Sigmoid colon (tissue), 7 donors: ENCODE measurements around the gene FCHSD2. TPM values are rescaled to one million over a fixed set of nuclear protein-coding genes. Genes with fewer than 3 reads are reported as not detected.
"Not testable (repeated sequence)": the region's sequence is repeated elsewhere in the genome, so short reads cannot be mapped to it uniquely, and the experiment has no call there.

Experiments used
- DNase-seq: peaks from one replicate; pipeline ENCODE4 v3.0.0-alpha.2; 2019
- H3K27ac ChIP-seq, 4 donors: fragments of 200-600 bp; sonication (generic); one replicate each; pipeline ENCODE4 v1.5.1; 2016 to 2019; ENCODE audit warnings: mild to moderate bottlenecking in 1 of 4
- H3K27me3 ChIP-seq, 3 donors: fragments of 200-600 bp; sonication (generic); one replicate each; pipeline ENCODE4 v1.5.1; 2019; ENCODE audit warnings: mild to moderate bottlenecking in 1 of 3
- H3K36me3 ChIP-seq, 4 donors: fragments of 200-600 bp; sonication (generic); one replicate each; pipeline ENCODE4 v1.5.1; 2016 to 2019
- H3K4me1 ChIP-seq, 4 donors: fragments of 200-600 bp; sonication (generic); one replicate each; pipeline ENCODE4 v1.5.1; 2017 to 2019
- H3K4me3 ChIP-seq, 4 donors: fragments of 200-600 bp; sonication (generic); one replicate each; pipeline ENCODE4 v1.5.1; 2017 to 2019; ENCODE audit warnings: mild to moderate bottlenecking in 2 of 4, moderate library complexity in 1 of 4
- H3K9me3 ChIP-seq, 4 donors: fragments of 200-600 bp in 3 of 4; sonication (generic) in 3 of 4; one replicate each; pipeline versions ENCODE4 v1.5.1 to v1.6.1; 2013 to 2019
- EP300 ChIP-seq, 4 donors: sonication (generic); formaldehyde crosslinking; IDR thresholded peaks; one replicate each; pipeline ENCODE4 v1.6.1; 2017; ENCODE audit warnings: antibody characterized with exemption in 4 of 4
- POLR2A ChIP-seq, 2 donors: fragments of 450-650 bp; IDR thresholded peaks; one replicate each; pipeline ENCODE4 v1.6.1; 2016; ENCODE audit warnings: antibody characterized with exemption in 2 of 2, mild to moderate bottlenecking in 2 of 2, moderate library complexity in 2 of 2
- POLR2AphosphoS5 ChIP-seq, 4 donors: sonication (generic); formaldehyde crosslinking; IDR thresholded peaks; one replicate each; pipeline ENCODE4 v1.6.1; 2017; ENCODE audit warnings: antibody characterized with exemption in 4 of 4
- WGBS, 2 donors: extraction: QIAGEN DNeasy Blood & Tissue Kit; methylation state at CpG; one replicate each; pipeline ENCODE4 v1.1.7; 2013; 5-methylcytosine and 5-hydroxymethylcytosine counted together
- intact Hi-C: fragments of 100-400 bp; cut with DNase I; formaldehyde crosslinking; loops from one replicate; pipeline ENCODE4 v1.15.1; 2023
- polyA plus RNA-seq, 3 donors: library from polyadenylated mRNA; stranded (reverse); fragments of 200-250 nt; gene quantifications; one replicate each; pipeline ENCODE4 v1.2.3, GENCODE V29; 2013
- total RNA-seq, 4 donors: library from RNA; depleted of rRNA; stranded (reverse); fragments of >200 nt; gene quantifications; one replicate each; pipeline ENCODE4 v1.1.0, GENCODE V29; 2016
- TF ChIP-seq, protein P1 (sequence below), 4 experiments: fragments of 450-650 bp in 3 of 4; fragments of 200-600 bp in 1 of 4; IDR thresholded peaks; one replicate each; pipeline ENCODE4 v1.5.1; 2016 to 2019; ENCODE audit warnings: antibody characterized with exemption in 4 of 4, mild to moderate bottlenecking in 3 of 4, moderate library complexity in 2 of 4
- donor health status: healthy with polysubstance abuse.
- donor health status: Bipolar disorder and iron deficiency.
- donor health status: healthy.

Gene FCHSD2
- total and polyA plus RNA-seq, 7 donors: 6.9 to 36.3 (median 18.6) TPM

DNA sequence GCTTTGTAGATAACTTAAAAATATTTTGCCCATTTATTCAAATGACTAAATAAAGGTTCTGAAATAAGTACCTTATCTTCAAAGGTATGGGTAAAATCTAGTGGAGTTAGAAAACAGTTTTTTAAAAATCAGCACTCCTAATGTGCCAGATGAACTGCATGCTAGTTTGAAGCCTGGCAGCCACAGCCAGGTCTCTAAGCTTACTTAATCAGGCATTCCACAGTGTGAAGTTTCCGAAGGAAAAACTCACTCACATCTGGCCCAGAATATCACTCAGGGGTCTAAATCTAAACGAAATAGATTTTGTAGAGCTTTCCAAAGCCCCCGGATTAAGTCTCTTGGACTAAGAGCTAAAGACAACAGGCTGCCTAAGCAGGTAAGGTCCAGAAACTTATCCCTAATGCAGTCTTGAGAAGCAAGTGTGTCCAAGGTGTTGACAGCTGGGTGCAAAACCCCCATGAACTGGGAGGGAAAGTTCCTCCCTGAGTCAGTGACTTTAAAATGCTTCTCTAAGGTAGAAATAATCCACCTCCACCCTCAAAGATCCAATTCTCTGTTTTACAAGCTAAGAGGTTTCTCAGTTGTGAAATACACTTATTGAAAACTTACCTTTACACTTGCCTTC lies 157.6 kb downstream of the FCHSD2 start:
- no peaks in the 10 kb centered on the region for H3K27me3 ChIP-seq
- WGBS, 2 donors: 81 to 89% methylated on average over 3 of the region's 3 CpGs
- peaks cover 0 to 6% (median 0%) of the 10 kb centered on the region in 4 donors for H3K4me1 ChIP-seq
- intact Hi-C loops: no loop called here
- no peak for DNase-seq
- H3K36me3 ChIP-seq: peaks cover 2 to 14% (median 6%) of the 10 kb centered on the region in 4 donors
- TF ChIP-seq, protein P1, sequence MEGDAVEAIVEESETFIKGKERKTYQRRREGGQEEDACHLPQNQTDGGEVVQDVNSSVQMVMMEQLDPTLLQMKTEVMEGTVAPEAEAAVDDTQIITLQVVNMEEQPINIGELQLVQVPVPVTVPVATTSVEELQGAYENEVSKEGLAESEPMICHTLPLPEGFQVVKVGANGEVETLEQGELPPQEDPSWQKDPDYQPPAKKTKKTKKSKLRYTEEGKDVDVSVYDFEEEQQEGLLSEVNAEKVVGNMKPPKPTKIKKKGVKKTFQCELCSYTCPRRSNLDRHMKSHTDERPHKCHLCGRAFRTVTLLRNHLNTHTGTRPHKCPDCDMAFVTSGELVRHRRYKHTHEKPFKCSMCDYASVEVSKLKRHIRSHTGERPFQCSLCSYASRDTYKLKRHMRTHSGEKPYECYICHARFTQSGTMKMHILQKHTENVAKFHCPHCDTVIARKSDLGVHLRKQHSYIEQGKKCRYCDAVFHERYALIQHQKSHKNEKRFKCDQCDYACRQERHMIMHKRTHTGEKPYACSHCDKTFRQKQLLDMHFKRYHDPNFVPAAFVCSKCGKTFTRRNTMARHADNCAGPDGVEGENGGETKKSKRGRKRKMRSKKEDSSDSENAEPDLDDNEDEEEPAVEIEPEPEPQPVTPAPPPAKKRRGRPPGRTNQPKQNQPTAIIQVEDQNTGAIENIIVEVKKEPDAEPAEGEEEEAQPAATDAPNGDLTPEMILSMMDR (IDR thresholded peaks at IDR 0.05): no peak
- TF ChIP-seq EP300 (IDR thresholded peaks at IDR 0.05): no peak
- TF ChIP-seq POLR2AphosphoS5 (IDR thresholded peaks at IDR 0.05): no peak
- no peak for TF ChIP-seq POLR2A (IDR thresholded peaks at IDR 0.05)
- no peak overlapping the region for H3K4me3 ChIP-seq
- H3K27ac ChIP-seq: no peak overlapping the region
- H3K9me3 ChIP-seq: no peaks in the 10 kb centered on the region

DNA sequence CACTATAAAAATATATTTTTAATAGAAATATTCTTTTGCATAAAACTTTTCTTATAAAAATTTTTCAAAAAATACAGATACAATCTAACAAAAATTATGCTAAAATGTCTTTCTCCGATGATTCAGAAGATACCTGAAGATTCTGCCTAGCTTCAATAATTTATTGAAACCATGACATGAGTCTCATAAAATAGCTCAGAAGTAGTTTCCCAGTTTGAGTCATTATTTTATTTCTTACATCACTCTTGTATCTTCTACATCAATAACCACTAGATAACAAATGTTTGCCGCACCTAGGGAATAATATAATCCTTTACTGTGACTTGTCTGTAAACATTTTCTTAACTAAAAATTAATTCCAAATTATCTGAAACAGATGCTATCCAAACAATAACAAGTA lies 158.6 kb downstream of the FCHSD2 start:
- no peak for DNase-seq
- H3K4me3 ChIP-seq: no peak overlapping the region
- TF ChIP-seq POLR2A (IDR thresholded peaks at IDR 0.05): no peak
- no peak for TF ChIP-seq EP300 (IDR thresholded peaks at IDR 0.05)
- TF ChIP-seq POLR2AphosphoS5 (IDR thresholded peaks at IDR 0.05): no peak
- TF ChIP-seq, protein P1 (IDR thresholded peaks at IDR 0.05): no peak
- no peak overlapping the region for H3K27ac ChIP-seq
- H3K9me3 ChIP-seq: no peaks in the 10 kb centered on the region
- H3K36me3 ChIP-seq: peaks cover 3 to 23% (median 6%) of the 10 kb centered on the region in 4 donors
- WGBS, 2 donors: 92 to 94% methylated on average over 2 of the region's 2 CpGs
- no peaks in the 10 kb centered on the region for H3K27me3 ChIP-seq
- peaks cover 0 to 6% (median 0%) of the 10 kb centered on the region in 4 donors for H3K4me1 ChIP-seq
- intact Hi-C loops: no loop called here

DNA sequence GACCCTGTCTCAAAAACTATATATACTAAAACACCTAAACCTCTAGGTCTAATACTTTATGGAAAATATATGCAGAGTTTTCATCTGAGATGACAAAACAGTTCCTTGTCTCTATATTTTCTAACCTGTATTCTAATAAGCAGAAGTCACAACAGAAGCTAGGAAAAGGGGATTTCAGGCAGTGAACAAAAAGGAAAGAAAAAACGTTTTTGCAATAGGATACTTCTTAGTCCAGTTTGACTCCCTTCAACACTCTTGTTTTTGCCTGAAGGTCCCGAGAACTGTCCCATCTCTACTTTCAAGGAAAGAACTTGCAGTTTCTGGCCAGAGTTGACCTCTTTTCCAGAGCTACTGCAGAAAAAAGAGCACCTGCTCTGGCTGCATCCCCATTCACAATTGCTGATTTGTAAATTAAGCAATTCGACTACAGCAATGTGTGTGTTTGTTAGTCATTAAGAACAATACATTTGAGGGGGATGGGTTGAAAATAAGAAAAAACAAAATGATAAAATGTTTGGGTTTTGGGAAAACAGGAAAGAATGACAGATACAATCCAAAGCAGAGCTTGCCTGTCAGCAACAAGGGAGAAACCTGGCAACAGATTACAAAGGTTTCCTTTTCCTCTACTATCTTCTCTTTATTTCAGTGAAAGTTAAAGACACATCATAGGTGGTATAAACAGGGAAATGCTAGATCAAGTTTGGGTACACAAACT lies 160.0 kb downstream of the FCHSD2 start:
- H3K27ac ChIP-seq: no peak overlapping the region
- peaks cover 0 to 23% (median 4%) of the 10 kb centered on the region in 4 donors for H3K36me3 ChIP-seq
- no peaks in the 10 kb centered on the region for H3K27me3 ChIP-seq
- no peak for DNase-seq
- no peaks in the 10 kb centered on the region for H3K9me3 ChIP-seq
- H3K4me3 ChIP-seq: no peak overlapping the region
- 67 to 69% methylated on average over 3 of the region's 3 CpGs for WGBS, 2 donors
- intact Hi-C loops: no loop called here
- TF ChIP-seq POLR2AphosphoS5 (IDR thresholded peaks at IDR 0.05) (no peak), EP300 (IDR thresholded peaks at IDR 0.05) (no peak), POLR2A (IDR thresholded peaks at IDR 0.05) (no peak)
- TF ChIP-seq, protein P1 (IDR thresholded peaks at IDR 0.05): no peak
- peaks cover 0 to 6% (median 0%) of the 10 kb centered on the region in 4 donors for H3K4me1 ChIP-seq

DNA sequence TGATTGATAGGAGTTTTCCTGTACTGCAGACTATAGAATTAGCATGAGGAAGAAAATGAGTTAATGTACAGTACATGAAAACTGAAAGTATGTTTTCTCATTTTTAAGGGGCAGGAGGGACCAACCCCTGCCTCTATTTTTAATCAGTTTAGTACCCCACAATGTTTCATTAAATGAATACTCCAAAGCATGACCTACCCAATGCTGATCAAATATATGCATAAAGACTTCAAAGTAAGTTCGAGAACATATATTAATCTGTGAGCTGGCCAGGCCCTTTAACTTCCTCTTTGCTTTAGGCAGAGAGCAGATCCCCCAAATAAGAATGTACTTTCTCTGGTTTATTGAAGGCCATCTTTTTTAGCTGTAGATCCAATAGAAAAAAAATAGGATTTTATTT lies 161.0 kb downstream of the FCHSD2 start:
- Histone ChIP-seq H3K27me3 (no peaks in the 10 kb centered on the region), H3K9me3 (no peaks in the 10 kb centered on the region), H3K4me3 (no peak overlapping the region), H3K27ac (no peak overlapping the region), H3K36me3 (peaks cover 0 to 23% (median 4%) of the 10 kb centered on the region in 4 donors), H3K4me1 (peaks cover 0 to 6% (median 0%) of the 10 kb centered on the region in 4 donors)
- WGBS, 2 donors: 64 to 81% methylated on average over 1 of the region's 1 CpG
- TF ChIP-seq POLR2AphosphoS5 (IDR thresholded peaks at IDR 0.05) (no peak), POLR2A (IDR thresholded peaks at IDR 0.05) (no peak), EP300 (IDR thresholded peaks at IDR 0.05) (no peak)
- TF ChIP-seq, protein P1 (IDR thresholded peaks at IDR 0.05): no peak
- no peak for DNase-seq
- intact Hi-C loops: no loop called here

DNA sequence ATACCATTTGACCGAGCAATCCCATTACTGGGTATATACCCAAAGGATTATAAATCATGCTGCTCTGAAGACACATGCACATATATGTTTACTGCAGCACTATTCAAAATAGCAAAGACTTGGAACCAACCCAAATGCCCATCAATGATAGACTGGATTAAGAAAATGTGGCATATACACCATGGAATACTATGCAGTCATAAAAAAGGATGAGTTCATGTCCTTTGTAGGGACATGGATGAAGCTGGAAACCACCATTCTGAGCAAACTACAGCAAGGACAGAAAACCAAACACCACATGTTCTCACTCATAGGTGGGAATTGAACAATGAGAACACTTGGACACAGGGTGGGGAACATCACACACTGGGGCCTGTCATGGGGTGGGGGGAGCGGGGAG lies 164.3 kb downstream of the FCHSD2 start:
- 97 to 100% methylated on average over 2 of the region's 2 CpGs for WGBS, 2 donors
- intact Hi-C loops, H3K4me3 ChIP-seq, H3K27ac ChIP-seq, DNase-seq, H3K27me3 ChIP-seq, H3K4me1 ChIP-seq, H3K9me3 ChIP-seq: not testable (repeated sequence)
- H3K36me3 ChIP-seq: peaks cover 0 to 17% (median 4%) of the 10 kb centered on the region in 4 donors

DNA sequence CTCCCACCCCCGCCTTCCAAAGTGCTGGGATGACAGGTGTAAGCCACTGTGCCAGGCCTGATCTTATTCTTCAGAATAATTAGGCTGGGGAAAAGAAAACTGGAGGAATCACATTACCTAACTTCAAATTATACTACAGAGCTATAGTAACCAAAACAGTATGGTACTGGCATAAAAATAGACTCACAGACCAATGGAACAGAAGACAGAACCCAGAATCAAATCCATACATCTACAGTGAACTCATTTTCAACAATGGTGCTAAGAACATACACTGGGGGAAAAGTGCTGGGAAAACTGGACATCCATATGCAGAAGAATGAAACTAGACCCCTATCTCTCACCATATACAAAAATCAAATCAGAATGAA lies 165.6 kb downstream of the FCHSD2 start:
- H3K27ac ChIP-seq: peak overlapping the region in 3 of 4 donors; percentile 32 to 56 (median 52)
- WGBS, 2 donors: 94 to 99% methylated on average over 1 of the region's 1 CpG
- H3K27me3 ChIP-seq, DNase-seq, H3K36me3 ChIP-seq, H3K9me3 ChIP-seq, H3K4me3 ChIP-seq, intact Hi-C loops, H3K4me1 ChIP-seq: not testable (repeated sequence)
